Endothelial cell (in vitro differentiated cells): ENCODE measurements around the gene PLD4. TPM values are rescaled to one million over a fixed set of nuclear protein-coding genes. Genes with fewer than 3 reads are reported as not detected.

ENCODE experiments used
- DNase-seq: peaks from one replicate; pipeline ENCODE4 v3.0.0; 2021; ENCODE audit warnings: low spot score
- H3K27ac Mint-ChIP-seq: one replicate; pipeline ENCODE4 v1.8.0; 2021; ENCODE audit warnings: mixed read lengths, inconsistent platforms; ENCODE audit not compliant: unreplicated experiment
- H3K27me3 Mint-ChIP-seq: one replicate; pipeline ENCODE4 v1.8.0; 2021; ENCODE audit warnings: mild to moderate bottlenecking, moderate library complexity, mixed read lengths, inconsistent platforms; ENCODE audit not compliant: unreplicated experiment
- H3K36me3 Mint-ChIP-seq: one replicate; pipeline ENCODE4 v1.8.0; 2021; ENCODE audit warnings: mild to moderate bottlenecking, low read depth, mixed read lengths, inconsistent platforms; ENCODE audit not compliant: unreplicated experiment
- H3K4me1 Mint-ChIP-seq: one replicate; pipeline ENCODE4 v1.8.0; 2021; ENCODE audit warnings: mild to moderate bottlenecking, mixed read lengths, inconsistent platforms; ENCODE audit not compliant: unreplicated experiment
- H3K4me3 Mint-ChIP-seq: one replicate; pipeline ENCODE4 v1.8.0; 2021; ENCODE audit warnings: mild to moderate bottlenecking, mixed read lengths, inconsistent platforms; ENCODE audit not compliant: unreplicated experiment
- H3K9me3 Mint-ChIP-seq: one replicate; pipeline ENCODE4 v1.8.0; 2021; ENCODE audit warnings: mixed read lengths, inconsistent platforms; ENCODE audit not compliant: unreplicated experiment
- total RNA-seq: library from RNA; stranded (reverse); fragmentation: NEBNext Ultra II Directional; extraction: Animal tissue kit (Norgen Biotek cat#: 25700); gene quantifications from one replicate; pipeline ENCODE4 v1.2.1, GENCODE V29; 2021; ENCODE audit not compliant: unreplicated experiment
- TF ChIP-seq, protein P1 (sequence below): fragments of 200-600 bp; sonication (generic); IDR thresholded peaks from one replicate; pipeline ENCODE4 v1.5.0; 2021; ENCODE audit warnings: antibody characterized with exemption; ENCODE audit not compliant: unreplicated experiment

PLD4 gene
- total RNA-seq, 1 donor from 2014 or later, result 1.3 TPM

GRCh38 chr14:104919993-104920315 lies 4.7 kb upstream of the PLD4 start:
- Mint-ChIP-seq H3K9me3 (no peaks in the 10 kb centered on the region), H3K36me3 (no peaks in the 10 kb centered on the region), H3K4me3 (no peak overlapping the region)

DNA sequence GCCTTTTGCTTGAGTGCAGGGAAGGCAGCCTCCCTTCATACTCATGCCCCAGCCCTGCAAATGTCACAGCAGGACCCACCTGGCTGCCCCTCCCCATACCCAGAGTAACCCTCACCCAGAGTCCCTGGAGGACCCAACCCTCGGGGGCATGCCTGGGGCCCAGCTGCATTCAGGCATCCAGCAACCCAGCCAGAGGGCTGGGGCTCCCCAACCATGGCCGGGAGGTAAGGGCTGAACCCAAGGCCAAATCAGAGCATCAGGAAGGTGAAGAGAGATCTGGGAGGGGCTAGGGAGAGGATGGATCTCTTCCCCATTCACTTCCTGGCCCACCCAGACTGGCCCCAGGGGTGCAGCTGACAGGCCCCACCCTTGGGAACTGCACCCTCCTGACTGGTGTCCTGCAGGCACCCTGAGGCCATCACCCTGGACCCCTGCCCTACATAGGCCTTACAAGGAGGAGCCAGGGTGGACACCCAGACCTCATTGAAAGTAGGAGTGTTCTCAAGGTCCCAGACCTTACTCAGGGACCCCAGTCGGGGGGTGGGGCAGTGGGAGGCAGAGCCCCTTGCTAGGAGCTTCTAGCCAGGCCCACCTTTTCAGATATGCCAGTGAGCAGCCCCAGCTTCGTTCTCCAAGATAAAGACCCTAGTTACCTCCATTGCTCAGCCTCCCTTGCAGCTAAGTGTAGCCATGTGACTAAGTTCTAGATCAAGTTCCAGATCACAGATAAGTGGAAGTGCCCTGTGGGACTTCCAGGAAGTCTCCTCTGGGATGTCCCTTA lies 849 bp upstream of the PLD4 start:
- TF ChIP-seq, protein P1, sequence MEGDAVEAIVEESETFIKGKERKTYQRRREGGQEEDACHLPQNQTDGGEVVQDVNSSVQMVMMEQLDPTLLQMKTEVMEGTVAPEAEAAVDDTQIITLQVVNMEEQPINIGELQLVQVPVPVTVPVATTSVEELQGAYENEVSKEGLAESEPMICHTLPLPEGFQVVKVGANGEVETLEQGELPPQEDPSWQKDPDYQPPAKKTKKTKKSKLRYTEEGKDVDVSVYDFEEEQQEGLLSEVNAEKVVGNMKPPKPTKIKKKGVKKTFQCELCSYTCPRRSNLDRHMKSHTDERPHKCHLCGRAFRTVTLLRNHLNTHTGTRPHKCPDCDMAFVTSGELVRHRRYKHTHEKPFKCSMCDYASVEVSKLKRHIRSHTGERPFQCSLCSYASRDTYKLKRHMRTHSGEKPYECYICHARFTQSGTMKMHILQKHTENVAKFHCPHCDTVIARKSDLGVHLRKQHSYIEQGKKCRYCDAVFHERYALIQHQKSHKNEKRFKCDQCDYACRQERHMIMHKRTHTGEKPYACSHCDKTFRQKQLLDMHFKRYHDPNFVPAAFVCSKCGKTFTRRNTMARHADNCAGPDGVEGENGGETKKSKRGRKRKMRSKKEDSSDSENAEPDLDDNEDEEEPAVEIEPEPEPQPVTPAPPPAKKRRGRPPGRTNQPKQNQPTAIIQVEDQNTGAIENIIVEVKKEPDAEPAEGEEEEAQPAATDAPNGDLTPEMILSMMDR, result no peak
- Mint-ChIP-seq H3K27ac (no peak overlapping the region), H3K4me3 (no peak overlapping the region), H3K9me3 (no peaks in the 10 kb centered on the region), H3K36me3 (no peaks in the 10 kb centered on the region), H3K4me1 (no peaks in the 10 kb centered on the region), H3K27me3 (peaks cover 5% of the 10 kb centered on the region)
- DNase-seq, result no peak

More at GRCh38 chr14:104919993-104920315, 4.7 kb upstream of the PLD4 start:
- Mint-ChIP-seq H3K4me1 (no peaks in the 10 kb centered on the region), H3K27me3 (peaks cover 2% of the 10 kb centered on the region), H3K27ac (no peak overlapping the region)
- DNase-seq, result no peak
- TF ChIP-seq, protein P1, result no peak

GRCh38 chr14:104925214-104925854 lies 655 bp downstream of the PLD4 start:
- Mint-ChIP-seq H3K9me3 (no peaks in the 10 kb centered on the region), H3K27ac (no peak overlapping the region), H3K36me3 (no peaks in the 10 kb centered on the region), H3K4me1 (no peaks in the 10 kb centered on the region), H3K4me3 (no peak overlapping the region), H3K27me3 (peaks cover 7% of the 10 kb centered on the region)
- DNase-seq, result no peak
- TF ChIP-seq, protein P1, result no peak

DNA sequence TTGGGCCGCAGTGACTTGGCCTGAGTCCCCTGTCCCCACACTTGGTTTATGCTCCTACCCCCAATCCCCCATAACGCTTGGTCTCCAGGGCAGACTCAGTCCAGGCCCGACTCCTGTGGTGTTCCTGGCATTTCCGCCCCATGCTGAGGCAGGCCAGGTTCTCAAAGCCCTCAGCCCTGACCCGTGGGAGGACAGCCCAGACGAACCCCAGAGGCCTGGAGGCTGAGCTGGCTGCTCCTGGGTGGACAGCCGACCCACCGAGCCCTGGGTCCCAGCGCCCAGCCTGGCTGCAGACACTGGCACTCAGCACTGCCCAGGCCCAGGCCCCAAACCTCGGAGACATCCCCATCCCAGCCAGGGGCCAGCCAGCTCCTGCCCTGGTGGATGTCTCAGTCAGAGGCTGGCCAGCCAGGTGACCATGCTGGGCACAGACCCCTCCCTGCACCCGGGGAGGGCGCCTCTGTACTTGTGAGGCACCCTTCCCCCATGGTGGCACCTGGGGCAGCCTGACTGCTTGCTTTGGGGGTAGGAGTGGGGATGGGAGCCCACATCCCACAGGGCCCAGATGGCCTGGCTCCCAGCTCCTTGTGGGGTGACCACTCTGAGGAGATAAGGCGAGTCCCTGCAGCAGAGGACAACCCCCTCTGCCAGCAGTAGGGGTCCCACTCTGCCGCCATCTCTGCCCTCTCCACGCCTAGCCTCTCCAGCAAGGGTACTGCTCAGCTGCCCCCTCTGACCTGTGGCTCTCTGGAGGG lies 1.4 kb downstream of the PLD4 start:
- peaks cover 7% of the 10 kb centered on the region for H3K27me3 Mint-ChIP-seq
- H3K9me3 Mint-ChIP-seq, result no peaks in the 10 kb centered on the region
- no peaks in the 10 kb centered on the region for H3K4me1 Mint-ChIP-seq
- no peak overlapping the region for H3K27ac Mint-ChIP-seq
- no peaks in the 10 kb centered on the region for H3K36me3 Mint-ChIP-seq
- no peak overlapping the region for H3K4me3 Mint-ChIP-seq
- TF ChIP-seq, protein P1, result no peak
- DNase-seq, result no peak
